HEK293 (cell line): ENCODE measurements around the gene RGS9.

ENCODE experiments used
- CTCF ChIA-PET: fragments of 350-600 bp; formaldehyde crosslinking; extraction: SDS; loops from one replicate; lab custom pipeline; 2021; ENCODE audit warnings: antibody characterized with exemption; lab: Yijun Ruan, JAX
- POLR2A ChIA-PET: fragments of 300-600 bp; formaldehyde crosslinking; extraction: SDS; loops from one replicate; lab custom pipeline; 2020; ENCODE audit warnings: antibody characterized with exemption, inconsistent platforms; lab: Yijun Ruan, JAX
- H3K27ac ChIP-seq: fragments of 200-500 bp; sonication (Bioruptor generic); 2 replicates; pipeline ENCODE4 v1.5.1; 2014; ENCODE audit warnings: low read depth, low read length, control low read depth, inconsistent platforms; ENCODE audit errors: extremely low read depth
- H3K36me3 ChIP-seq, 2 experiments: fragments of 200-500 bp in 1 of 2; sonication (Bioruptor generic) in 1 of 2; 1 replicate in 1 of 2; 2 replicates in 1 of 2; pipeline ENCODE4 v1.5.1; 2014 to 2017; ENCODE audit warnings: inconsistent platforms in 2 of 2, low read length in 2 of 2; ENCODE audit not compliant: control insufficient read depth in 2 of 2, insufficient read depth in 1 of 2
- H3K4me1 ChIP-seq: fragments of 200-500 bp; sonication (Bioruptor generic); 2 replicates; pipeline ENCODE4 v1.5.1; 2014; ENCODE audit warnings: mild to moderate bottlenecking, low read length, inconsistent platforms; ENCODE audit not compliant: control insufficient read depth, insufficient read depth
- H3K4me3 ChIP-seq: 2 replicates; pipeline ENCODE4 v1.5.1; 2011; ENCODE audit warnings: low read depth, mild to moderate bottlenecking, control low read depth, low read length, moderate library complexity
- H3K9me3 ChIP-seq: fragments of 200-500 bp; sonication (Bioruptor generic); 2 replicates; pipeline ENCODE4 v1.5.1; 2014; ENCODE audit warnings: low read depth, low read length, inconsistent platforms; ENCODE audit not compliant: control insufficient read depth, insufficient read depth
- EGR2 ChIP-seq: fragments of 450-650 bp; formaldehyde crosslinking; IDR thresholded peaks from 2 replicates; pipeline ENCODE4 v1.5.1; 2016; ENCODE audit warnings: low read depth, missing biosample characterization, missing genetic modification characterization
- GLI4 ChIP-seq: fragments of 450-650 bp; formaldehyde crosslinking; IDR thresholded peaks from 2 replicates; pipeline ENCODE4 v1.5.1; 2016; ENCODE audit warnings: missing biosample characterization, missing genetic modification characterization
- IKZF3 ChIP-seq: fragments of 450-650 bp; IDR thresholded peaks from 2 replicates; pipeline ENCODE4 v1.5.0; 2018; ENCODE audit warnings: missing biosample characterization, mild to moderate bottlenecking, missing genetic modification characterization, moderate library complexity
- KLF8 ChIP-seq: fragments of 450-650 bp; formaldehyde crosslinking; IDR thresholded peaks from 2 replicates; pipeline ENCODE4 v1.5.1; 2016; ENCODE audit warnings: missing biosample characterization, missing genetic modification characterization
- PRDM1 ChIP-seq: fragments of 450-650 bp; formaldehyde crosslinking; IDR thresholded peaks from 2 replicates; pipeline ENCODE4; 2016; ENCODE audit warnings: missing biosample characterization, missing genetic modification characterization
- WT1 ChIP-seq: fragments of 450-650 bp; formaldehyde crosslinking; IDR thresholded peaks from 2 replicates; pipeline ENCODE4 v1.5.1; 2016; ENCODE audit warnings: missing biosample characterization, missing genetic modification characterization
- ZBTB21 ChIP-seq: fragments of 450-650 bp; formaldehyde crosslinking; IDR thresholded peaks from 2 replicates; pipeline ENCODE4 v1.5.1; 2017; ENCODE audit warnings: missing biosample characterization, missing genetic modification characterization
- ZFHX2 ChIP-seq: fragments of 450-650 bp; formaldehyde crosslinking; conservative IDR thresholded peaks from 2 replicates; pipeline ENCODE4 v1.5.1; 2016; ENCODE audit warnings: missing biosample characterization, missing genetic modification characterization
- ZFP41 ChIP-seq: fragments of 450-650 bp; formaldehyde crosslinking; IDR thresholded peaks from 2 replicates; pipeline ENCODE4 v1.5.1; 2016; ENCODE audit warnings: missing biosample characterization, missing genetic modification characterization, borderline replicate concordance
- ZIC2 ChIP-seq: fragments of 450-650 bp; formaldehyde crosslinking; IDR thresholded peaks from 2 replicates; pipeline ENCODE4 v1.5.1; 2016; ENCODE audit warnings: missing biosample characterization, missing genetic modification characterization
- ZNF155 ChIP-seq: fragments of 450-650 bp; formaldehyde crosslinking; IDR thresholded peaks from 2 replicates; pipeline ENCODE4 v1.5.1; 2016; ENCODE audit warnings: missing biosample characterization, missing genetic modification characterization
- ZNF211 ChIP-seq: fragments of 450-650 bp; formaldehyde crosslinking; IDR thresholded peaks from 2 replicates; pipeline ENCODE4 v1.5.1; 2016; ENCODE audit warnings: low read depth, missing biosample characterization, missing genetic modification characterization
- ZNF239 ChIP-seq: fragments of 450-650 bp; formaldehyde crosslinking; IDR thresholded peaks from 2 replicates; pipeline ENCODE4 v1.5.1; 2016; ENCODE audit warnings: missing biosample characterization, missing genetic modification characterization
- ZNF394 ChIP-seq: fragments of 450-650 bp; formaldehyde crosslinking; IDR thresholded peaks from 2 replicates; pipeline ENCODE4 v1.5.1; 2016; ENCODE audit warnings: missing biosample characterization, missing genetic modification characterization, mild to moderate bottlenecking, moderate library complexity, borderline replicate concordance
- ZNF423 ChIP-seq: fragments of 450-650 bp; formaldehyde crosslinking; IDR thresholded peaks from 2 replicates; pipeline ENCODE4 v1.5.1; 2016; ENCODE audit warnings: missing biosample characterization, missing genetic modification characterization
- ZNF529 ChIP-seq: fragments of 450-650 bp; formaldehyde crosslinking; IDR thresholded peaks from 2 replicates; pipeline ENCODE4 v1.5.1; 2017; ENCODE audit warnings: missing genetic modification characterization, missing biosample characterization; ENCODE audit not compliant: insufficient replicate concordance
- ZNF530 ChIP-seq: fragments of 450-650 bp; formaldehyde crosslinking; IDR thresholded peaks from 2 replicates; pipeline ENCODE4 v1.5.1; 2016; ENCODE audit warnings: low read depth, missing biosample characterization, missing genetic modification characterization
- ZNF670 ChIP-seq: fragments of 450-650 bp; formaldehyde crosslinking; IDR thresholded peaks from 2 replicates; pipeline ENCODE4 v1.5.1; 2016; ENCODE audit warnings: missing biosample characterization, missing genetic modification characterization, low read depth
- ZSCAN16 ChIP-seq: fragments of 450-650 bp; formaldehyde crosslinking; IDR thresholded peaks from 2 replicates; pipeline ENCODE4 v1.5.1; 2016; ENCODE audit warnings: missing biosample characterization, missing genetic modification characterization
- TF ChIP-seq, protein P1 (sequence below): fragments of 450-650 bp; formaldehyde crosslinking; IDR thresholded peaks from 2 replicates; pipeline ENCODE4 v1.5.1; 2017; ENCODE audit warnings: missing biosample characterization, missing genetic modification characterization
- TF ChIP-seq, protein P2 (sequence below): fragments of 450-650 bp; formaldehyde crosslinking; IDR thresholded peaks from 2 replicates; pipeline ENCODE4 v1.5.1; 2017; ENCODE audit warnings: missing biosample characterization, missing genetic modification characterization
- TF ChIP-seq, protein P3 (sequence below): fragments of 450-650 bp; formaldehyde crosslinking; optimal IDR thresholded peaks from 2 replicates; pipeline ENCODE3; 2016; ENCODE audit warnings: missing biosample characterization, mild to moderate bottlenecking, missing genetic modification characterization
- TF ChIP-seq, protein P4 (sequence below): fragments of 450-650 bp; formaldehyde crosslinking; IDR thresholded peaks from 2 replicates; pipeline ENCODE4 v1.5.1; 2016; ENCODE audit warnings: missing biosample characterization, missing genetic modification characterization
- TF ChIP-seq, protein P5 (sequence below): fragments of 450-650 bp; formaldehyde crosslinking; IDR thresholded peaks from 2 replicates; pipeline ENCODE4 v1.5.1; 2016; ENCODE audit warnings: missing biosample characterization, missing genetic modification characterization, low read depth

RGS9 gene

DNA sequence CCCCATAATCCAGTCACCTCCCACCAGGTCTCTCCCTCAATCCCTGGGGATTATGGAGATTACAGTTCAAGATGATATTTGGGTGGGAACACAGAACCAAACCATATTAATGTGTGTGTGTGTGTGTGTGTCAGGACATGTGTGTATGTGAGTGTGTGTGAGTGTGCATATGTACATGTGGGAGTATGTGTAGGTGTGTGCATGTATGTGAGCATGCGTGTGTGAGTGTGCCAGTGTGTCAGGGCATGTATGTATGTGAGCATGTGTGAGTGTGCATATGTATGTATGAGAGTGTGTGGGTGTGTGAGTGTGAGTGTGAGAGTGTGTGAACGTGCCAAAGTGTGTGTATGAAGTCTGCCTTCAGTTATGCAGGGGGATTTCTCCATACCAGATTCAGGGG lies 37.8 kb downstream of the RGS9 start:
- Histone ChIP-seq H3K4me3 (no peak overlapping the region), H3K36me3 (no peaks in the 10 kb centered on the region), H3K4me1 (no peaks in the 10 kb centered on the region)
- POLR2A ChIA-PET, result no interaction called here
- no peak for TF ChIP-seq ZIC2 (tag by site-specific recombination)
- TF ChIP-seq ZFHX2 (tag by site-specific recombination), result peak; percentile 76; the same call in 1 of the 2 replicates
- TF ChIP-seq, protein P1, sequence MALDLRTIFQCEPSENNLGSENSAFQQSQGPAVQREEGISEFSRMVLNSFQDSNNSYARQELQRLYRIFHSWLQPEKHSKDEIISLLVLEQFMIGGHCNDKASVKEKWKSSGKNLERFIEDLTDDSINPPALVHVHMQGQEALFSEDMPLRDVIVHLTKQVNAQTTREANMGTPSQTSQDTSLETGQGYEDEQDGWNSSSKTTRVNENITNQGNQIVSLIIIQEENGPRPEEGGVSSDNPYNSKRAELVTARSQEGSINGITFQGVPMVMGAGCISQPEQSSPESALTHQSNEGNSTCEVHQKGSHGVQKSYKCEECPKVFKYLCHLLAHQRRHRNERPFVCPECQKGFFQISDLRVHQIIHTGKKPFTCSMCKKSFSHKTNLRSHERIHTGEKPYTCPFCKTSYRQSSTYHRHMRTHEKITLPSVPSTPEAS (tag by site-specific recombination), result peak; percentile 44
- TF ChIP-seq ZBTB21 (tag by site-specific recombination), result no peak
- no peak for TF ChIP-seq ZNF211 (tag by site-specific recombination)
- TF ChIP-seq, protein P2, sequence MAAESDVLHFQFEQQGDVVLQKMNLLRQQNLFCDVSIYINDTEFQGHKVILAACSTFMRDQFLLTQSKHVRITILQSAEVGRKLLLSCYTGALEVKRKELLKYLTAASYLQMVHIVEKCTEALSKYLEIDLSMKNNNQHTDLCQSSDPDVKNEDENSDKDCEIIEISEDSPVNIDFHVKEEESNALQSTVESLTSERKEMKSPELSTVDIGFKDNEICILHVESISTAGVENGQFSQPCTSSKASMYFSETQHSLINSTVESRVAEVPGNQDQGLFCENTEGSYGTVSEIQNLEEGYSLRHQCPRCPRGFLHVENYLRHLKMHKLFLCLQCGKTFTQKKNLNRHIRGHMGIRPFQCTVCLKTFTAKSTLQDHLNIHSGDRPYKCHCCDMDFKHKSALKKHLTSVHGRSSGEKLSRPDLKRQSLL (tag by site-specific recombination), result no peak
- TF ChIP-seq, protein P3, sequence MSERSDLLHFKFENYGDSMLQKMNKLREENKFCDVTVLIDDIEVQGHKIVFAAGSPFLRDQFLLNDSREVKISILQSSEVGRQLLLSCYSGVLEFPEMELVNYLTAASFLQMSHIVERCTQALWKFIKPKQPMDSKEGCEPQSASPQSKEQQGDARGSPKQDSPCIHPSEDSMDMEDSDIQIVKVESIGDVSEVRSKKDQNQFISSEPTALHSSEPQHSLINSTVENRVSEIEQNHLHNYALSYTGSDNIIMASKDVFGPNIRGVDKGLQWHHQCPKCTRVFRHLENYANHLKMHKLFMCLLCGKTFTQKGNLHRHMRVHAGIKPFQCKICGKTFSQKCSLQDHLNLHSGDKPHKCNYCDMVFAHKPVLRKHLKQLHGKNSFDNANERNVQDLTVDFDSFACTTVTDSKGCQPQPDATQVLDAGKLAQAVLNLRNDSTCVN (tag by site-specific recombination), result peak; percentile 13
- TF ChIP-seq EGR2 (tag by site-specific recombination), result peak; percentile 63
- TF ChIP-seq, all 188 proteins: peak for 4
- CTCF ChIA-PET, result interaction anchor here (1.1 kb wide), 1 partner anchor 39 kb away, joined by 3 read pairs; no protein-coding TSS in a partner anchor
- no peak overlapping the region for H3K27ac ChIP-seq
- H3K9me3 ChIP-seq, result no peaks in the 10 kb centered on the region

DNA sequence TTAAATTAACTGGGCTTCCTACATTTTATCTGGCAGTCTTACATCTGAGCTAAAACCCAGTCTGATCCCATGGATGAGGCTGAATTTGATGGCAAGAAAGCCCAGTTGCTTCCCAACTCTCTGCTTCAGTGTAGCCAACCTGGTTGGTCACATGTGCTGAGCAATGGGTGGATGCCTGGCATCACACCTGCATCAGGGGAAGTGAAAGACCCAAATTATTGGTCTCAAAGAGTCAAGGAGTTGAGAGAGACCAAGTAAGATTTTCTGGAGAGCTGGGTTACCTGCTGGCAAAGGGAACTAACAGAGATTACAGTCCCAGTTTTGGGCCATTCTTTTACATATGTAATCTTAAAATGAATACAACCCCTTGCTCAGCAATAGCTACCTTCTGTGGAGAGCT lies 38.8 kb downstream of the RGS9 start:
- ChIA-PET CTCF (interaction anchor here (1.1 kb wide), 1 partner anchor 39 kb away, joined by 3 read pairs; no protein-coding TSS in a partner anchor), POLR2A (no interaction called here)
- no peak for TF ChIP-seq PRDM1 (tag by site-specific recombination)
- no peak for TF ChIP-seq ZFP41 (tag by site-specific recombination)
- no peak for TF ChIP-seq IKZF3
- TF ChIP-seq, protein P4, sequence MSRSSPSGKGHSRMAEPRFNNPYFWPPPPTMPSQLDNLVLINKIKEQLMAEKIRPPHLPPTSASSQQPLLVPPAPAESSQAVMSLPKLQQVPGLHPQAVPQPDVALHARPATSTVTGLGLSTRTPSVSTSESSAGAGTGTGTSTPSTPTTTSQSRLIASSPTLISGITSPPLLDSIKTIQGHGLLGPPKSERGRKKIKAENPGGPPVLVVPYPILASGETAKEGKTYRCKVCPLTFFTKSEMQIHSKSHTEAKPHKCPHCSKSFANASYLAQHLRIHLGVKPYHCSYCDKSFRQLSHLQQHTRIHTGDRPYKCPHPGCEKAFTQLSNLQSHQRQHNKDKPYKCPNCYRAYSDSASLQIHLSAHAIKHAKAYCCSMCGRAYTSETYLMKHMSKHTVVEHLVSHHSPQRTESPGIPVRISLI (tag by site-specific recombination), result no peak
- no peak for TF ChIP-seq ZSCAN16 (tag by site-specific recombination)
- TF ChIP-seq ZNF529, result no peak
- TF ChIP-seq ZNF155 (tag by site-specific recombination), result no peak
- no peak for TF ChIP-seq KLF8 (tag by site-specific recombination)
- TF ChIP-seq ZNF670 (tag by site-specific recombination), result no peak
- no peak for TF ChIP-seq ZNF239 (tag by site-specific recombination)
- no peak for TF ChIP-seq ZNF423
- TF ChIP-seq WT1 (tag by site-specific recombination), result no peak
- TF ChIP-seq GLI4 (tag by site-specific recombination), result no peak
- TF ChIP-seq, protein P5, sequence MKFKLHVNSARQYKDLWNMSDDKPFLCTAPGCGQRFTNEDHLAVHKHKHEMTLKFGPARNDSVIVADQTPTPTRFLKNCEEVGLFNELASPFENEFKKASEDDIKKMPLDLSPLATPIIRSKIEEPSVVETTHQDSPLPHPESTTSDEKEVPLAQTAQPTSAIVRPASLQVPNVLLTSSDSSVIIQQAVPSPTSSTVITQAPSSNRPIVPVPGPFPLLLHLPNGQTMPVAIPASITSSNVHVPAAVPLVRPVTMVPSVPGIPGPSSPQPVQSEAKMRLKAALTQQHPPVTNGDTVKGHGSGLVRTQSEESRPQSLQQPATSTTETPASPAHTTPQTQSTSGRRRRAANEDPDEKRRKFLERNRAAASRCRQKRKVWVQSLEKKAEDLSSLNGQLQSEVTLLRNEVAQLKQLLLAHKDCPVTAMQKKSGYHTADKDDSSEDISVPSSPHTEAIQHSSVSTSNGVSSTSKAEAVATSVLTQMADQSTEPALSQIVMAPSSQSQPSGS (tag by site-specific recombination), result no peak
- no peak for TF ChIP-seq ZNF394 (tag by site-specific recombination)
- TF ChIP-seq ZNF530 (tag by site-specific recombination), result no peak
- H3K4me1 ChIP-seq, result no peaks in the 10 kb centered on the region
- no peaks in the 10 kb centered on the region for H3K9me3 ChIP-seq
- H3K4me3 ChIP-seq, result no peak overlapping the region
- H3K27ac ChIP-seq, result no peak overlapping the region
- H3K36me3 ChIP-seq, result no peaks in the 10 kb centered on the region
